NCI-H2171 (cell line): ENCODE data around the gene SCGB1D1.

ENCODE experiments used
- DNase-seq: peaks from one replicate; lab custom pipeline; 2025; lab: John Stamatoyannopoulos, UW

Gene SCGB1D1

DNA sequence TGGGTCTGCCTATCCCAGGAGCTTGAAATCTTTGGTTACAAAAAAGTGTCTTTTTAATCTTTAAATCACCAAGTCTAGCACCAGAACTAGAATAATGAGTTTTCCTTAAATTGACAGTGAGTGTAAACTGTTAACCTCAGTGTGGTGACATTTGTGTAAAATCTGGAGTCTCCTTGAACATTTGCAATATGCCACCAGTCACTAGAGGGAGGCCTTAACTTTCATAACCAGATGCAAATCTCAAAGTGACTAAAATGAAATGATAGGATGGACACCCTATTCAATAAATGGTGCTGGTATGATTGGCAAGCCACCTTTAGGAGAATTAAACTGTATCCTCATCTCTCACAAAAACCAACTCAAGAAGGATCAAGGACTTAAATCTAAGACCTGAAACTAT lies 43.7 kb downstream of the SCGB1D1 start:
- no peak for DNase-seq

DNA sequence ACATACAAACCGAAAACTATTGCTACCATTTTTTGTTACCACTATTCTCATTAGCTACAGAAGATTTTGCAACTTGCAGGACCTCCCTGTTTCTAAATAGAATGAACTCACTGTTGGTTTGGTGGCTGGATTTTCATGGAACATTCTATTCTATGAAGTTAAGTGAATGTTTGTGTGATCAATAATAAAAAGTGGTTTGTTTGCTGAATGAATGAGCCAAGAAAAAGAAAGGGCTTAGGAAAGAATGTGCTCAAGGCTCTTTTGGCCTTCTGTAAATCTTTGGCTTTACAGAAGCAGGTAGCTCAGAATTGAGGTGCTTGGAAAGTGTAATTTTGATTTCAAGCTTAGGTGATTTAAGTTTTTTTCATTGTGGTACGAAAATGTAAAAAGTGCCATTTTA lies 46.2 kb downstream of the SCGB1D1 start:
- DNase-seq, result no peak

DNA sequence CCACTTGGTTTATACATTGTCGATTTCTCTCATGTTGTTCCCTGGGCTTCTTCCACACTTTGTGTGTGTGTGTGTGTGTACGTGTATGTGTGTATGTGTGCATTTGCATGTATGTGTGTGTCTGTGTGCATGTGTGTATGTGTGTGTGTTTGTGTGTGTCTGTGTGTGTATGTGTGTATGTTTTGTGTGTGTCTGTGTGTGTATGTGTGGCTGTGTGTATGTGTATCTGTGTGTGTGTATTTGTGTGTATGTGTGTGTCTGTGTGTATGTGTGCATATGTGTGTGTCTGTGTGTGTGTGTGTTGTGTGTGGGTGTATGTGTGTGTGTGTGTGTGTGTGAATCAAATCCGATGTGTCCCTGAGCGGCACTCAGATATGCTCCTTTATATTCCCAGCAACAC lies 47.5 kb downstream of the SCGB1D1 start:
- no peak for DNase-seq

DNA sequence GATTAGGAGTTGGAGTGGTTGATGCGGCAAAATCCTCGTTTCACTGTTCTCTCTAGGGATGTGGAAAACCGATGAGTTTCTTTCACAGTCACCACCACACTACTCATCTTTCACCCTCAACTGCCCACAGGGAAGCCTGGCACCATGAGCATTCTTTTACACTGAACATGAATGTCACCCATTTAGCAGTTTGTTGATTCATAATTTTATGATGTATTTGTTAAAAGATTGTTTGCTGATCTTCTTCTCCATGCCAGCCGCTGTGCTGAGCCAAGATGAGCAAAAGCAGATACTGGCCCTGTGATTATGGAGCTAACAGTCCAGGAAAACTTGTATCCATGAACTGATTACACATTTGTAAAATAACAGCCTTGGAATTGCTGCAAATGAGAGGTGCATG lies 48.1 kb downstream of the SCGB1D1 start:
- DNase-seq, result no peak

DNA sequence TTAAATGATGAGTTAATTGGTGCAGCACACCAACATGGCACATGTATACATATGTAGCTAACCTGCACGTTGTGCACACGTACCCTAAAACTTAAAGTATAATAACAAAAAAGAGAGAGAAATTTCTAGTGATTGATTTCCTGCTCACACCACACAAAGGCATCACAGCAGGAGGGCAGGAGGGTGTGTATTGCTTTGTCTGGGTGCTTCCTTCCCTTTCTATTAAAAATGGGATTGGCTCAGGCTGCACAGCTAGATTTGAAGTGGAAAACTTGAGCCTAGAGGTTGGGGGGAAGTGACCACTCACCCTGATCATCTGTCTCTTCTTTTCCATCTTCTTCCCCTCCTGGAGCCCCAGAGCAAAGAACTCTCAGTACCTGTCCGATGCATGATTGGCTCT lies 51.1 kb downstream of the SCGB1D1 start:
- DNase-seq, result no peak

DNA sequence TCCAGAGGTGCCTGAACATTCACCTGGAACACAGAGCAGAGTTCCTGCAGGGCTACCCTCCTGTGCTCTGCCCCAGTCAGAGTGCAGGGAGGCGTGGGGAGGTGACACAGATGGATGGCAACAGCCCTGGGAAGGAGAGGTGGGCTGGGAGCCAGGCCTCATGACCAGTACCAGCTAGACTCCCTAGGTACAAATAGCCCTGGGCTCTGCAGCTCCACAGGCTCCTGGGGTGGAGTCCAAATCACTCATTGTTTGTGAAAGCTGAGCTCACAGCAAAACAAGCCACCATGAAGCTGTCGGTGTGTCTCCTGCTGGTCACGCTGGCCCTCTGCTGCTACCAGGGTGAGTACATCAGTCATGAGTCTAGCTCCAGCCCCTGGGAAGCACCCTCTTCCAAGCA lies 52.0 kb downstream of the SCGB1D1 start, which contains the start of gene SCGB1D2:
TSS of gene SCGB1D2 (plus strand) at position 219 of the 400 bp plus-strand sequence. CDS start at position 288, 69 bp downstream.
- no peak for DNase-seq
